Stomach (tissue), 9 donors: ENCODE results near the gene FAM219A. TPM values are rescaled to one million over a fixed set of nuclear protein-coding genes. Genes with fewer than 3 reads are reported as not detected.
A peak's percentile ranks its signal among the peaks of the same experiment; 100 is the strongest.

Experiments
- DNase-seq, 2 donors: peaks; one replicate each; pipeline versions ENCODE4 v3.0.0 to v3.0.0-alpha.2; 2013 to 2019
- H3K27ac ChIP-seq, 5 donors: fragments of 200-600 bp in 4 of 5; sonication (generic) in 4 of 5; one replicate each; pipeline ENCODE4 v1.5.1; 2013 to 2019; ENCODE audit warnings: mild to moderate bottlenecking in 1 of 5, moderate library complexity in 1 of 5
- H3K27me3 ChIP-seq, 3 donors: fragments of 200-600 bp; sonication (generic); one replicate each; pipeline ENCODE4 v1.5.1; 2017 to 2019; ENCODE audit warnings: mixed run types in 1 of 3
- H3K36me3 ChIP-seq, 4 donors: fragments of 200-600 bp; sonication (generic); 1 replicate in 3 of 4; 2 replicates in 1 of 4; pipeline ENCODE4 v1.5.1; 2016 to 2019
- H3K4me1 ChIP-seq, 4 donors: fragments of 200-600 bp; sonication (generic); one replicate each; pipeline ENCODE4 v1.5.1; 2016 to 2019
- H3K4me3 ChIP-seq, 4 donors: fragments of 200-600 bp; sonication (generic) in 3 of 4; one replicate each; pipeline ENCODE4 v1.5.1; 2016 to 2019; ENCODE audit warnings: mild to moderate bottlenecking in 1 of 4
- H3K9me3 ChIP-seq, 4 donors: fragments of 200-600 bp; sonication (generic); one replicate each; pipeline ENCODE4 v1.5.1; 2016 to 2019
- CTCF ChIP-seq, 7 experiments: fragments of 450-650 bp in 4 of 7; fragments of 200-600 bp in 3 of 7; sonication (generic) in 3 of 7; IDR thresholded peaks; one replicate each; pipeline ENCODE4 v1.5.1; 2016 to 2019; ENCODE audit warnings: antibody characterized with exemption in 7 of 7, control low read depth in 2 of 7, mild to moderate bottlenecking in 1 of 7
- EP300 ChIP-seq: sonication (generic); formaldehyde crosslinking; IDR thresholded peaks from one replicate; pipeline ENCODE4 v1.6.1; 2017; ENCODE audit warnings: antibody characterized with exemption
- POLR2A ChIP-seq, 4 donors: fragments of 450-650 bp; IDR thresholded peaks; one replicate each; pipeline ENCODE4 v1.6.1; 2016; ENCODE audit warnings: antibody characterized with exemption in 4 of 4, control low read depth in 2 of 4, mild to moderate bottlenecking in 1 of 4, moderate library complexity in 1 of 4
- POLR2AphosphoS5 ChIP-seq, 3 donors: sonication (generic); formaldehyde crosslinking; IDR thresholded peaks; one replicate each; pipeline ENCODE4 v1.6.1; 2016; ENCODE audit warnings: antibody characterized with exemption in 3 of 3
- WGBS, 5 donors: extraction: QIAGEN DNeasy Blood & Tissue Kit in 3 of 5; methylation state at CpG; one replicate each; pipeline versions ENCODE4 v1.1.5 to v1.1.7; 2013 to 2018; 5-methylcytosine and 5-hydroxymethylcytosine counted together
- intact Hi-C: fragments of 100-400 bp; cut with DNase I; formaldehyde crosslinking; loops from one replicate; pipeline ENCODE4 v1.15.1; 2023; ENCODE audit warnings: low total_unique reads
- polyA plus RNA-seq, 3 donors: library from polyadenylated mRNA; stranded (reverse); fragments of 200-250 nt; gene quantifications; one replicate each; pipeline ENCODE4 v1.2.3, GENCODE V29; 2013
- total RNA-seq, 5 donors: library from RNA; depleted of rRNA; stranded (reverse); fragments of >200 nt; gene quantifications; one replicate each; pipeline versions ENCODE4 v1.1.0 to v1.2.3, GENCODE V29; 2014 to 2016
- donor health status: healthy with polysubstance abuse.
- donor health status: Bipolar disorder and iron deficiency.
- donor health status: healthy.

Gene FAM219A
- total and polyA plus RNA-seq, 8 donors = 2.3 to 12.1 (median 6.9) TPM

- TF ChIP-seq EP300 (no peak), POLR2AphosphoS5 (IDR thresholded peaks at IDR 0.05) (no peak), CTCF (IDR thresholded peaks at IDR 0.05) (no peak), POLR2A (IDR thresholded peaks at IDR 0.05) (no peak)
- Histone ChIP-seq H3K4me1 (no peaks in the 10 kb centered on the region), H3K27ac (no peak overlapping the region), H3K4me3 (no peak overlapping the region), H3K27me3 (no peaks in the 10 kb centered on the region), H3K36me3 (no peaks in the 10 kb centered on the region), H3K9me3 (no peaks in the 10 kb centered on the region)
- intact Hi-C loops = no loop called here
- no peak for DNase-seq
- 59 to 71% (median 62%) methylated on average over 4 of the region's 4 CpGs for WGBS, 5 donors
Observed at GRCh38 chr9:34419716-34420504, 38.5 kb downstream of the FAM219A start.

- Histone ChIP-seq H3K36me3 (no peaks in the 10 kb centered on the region), H3K27ac (no peak overlapping the region), H3K9me3 (no peaks in the 10 kb centered on the region), H3K4me3 (no peak overlapping the region), H3K27me3 (no peaks in the 10 kb centered on the region), H3K4me1 (no peaks in the 10 kb centered on the region)
- intact Hi-C loops = no loop called here
- DNase-seq = no peak
- WGBS, 5 donors = 77 to 95% (median 87%) methylated on average over 3 of the region's 3 CpGs
- TF ChIP-seq POLR2A (IDR thresholded peaks at IDR 0.05) (no peak), EP300 (no peak), POLR2AphosphoS5 (IDR thresholded peaks at IDR 0.05) (no peak), CTCF (IDR thresholded peaks at IDR 0.05) (no peak)
Observed at GRCh38 chr9:34417734-34418133, 40.6 kb downstream of the FAM219A start.

GRCh38 chr9:34413231-34413852 is 45.0 kb downstream of the FAM219A start:
- DNase-seq = peak; percentile 29 to 84
- 13 to 19% (median 17%) methylated on average over 6 of the region's 6 CpGs for WGBS, 5 donors
- Histone ChIP-seq H3K4me3 (no peak overlapping the region), H3K36me3 (no peaks in the 10 kb centered on the region), H3K9me3 (no peaks in the 10 kb centered on the region), H3K27ac (no peak overlapping the region), H3K27me3 (no peaks in the 10 kb centered on the region), H3K4me1 (no peaks in the 10 kb centered on the region)
- TF ChIP-seq POLR2AphosphoS5 (IDR thresholded peaks at IDR 0.05) (no peak), EP300 (no peak), CTCF (IDR thresholded peaks at IDR 0.05) (no peak), POLR2A (IDR thresholded peaks at IDR 0.05) (no peak)
- intact Hi-C loops = no loop called here

GRCh38 chr9:34412336-34412735 is 46.0 kb downstream of the FAM219A start:
- TF ChIP-seq POLR2A (IDR thresholded peaks at IDR 0.05) (no peak), CTCF (IDR thresholded peaks at IDR 0.05) (no peak), POLR2AphosphoS5 (IDR thresholded peaks at IDR 0.05) (no peak), EP300 (no peak)
- H3K4me1 ChIP-seq = no peaks in the 10 kb centered on the region
- intact Hi-C loops = no loop called here
- no peaks in the 10 kb centered on the region for H3K36me3 ChIP-seq
- H3K27ac ChIP-seq = no peak overlapping the region
- no peak for DNase-seq
- no peaks in the 10 kb centered on the region for H3K27me3 ChIP-seq
- 48 to 100% (median 53%) methylated on average over 1 of the region's 1 CpG for whole genome bisulfite sequencing, 5 donors
- no peaks in the 10 kb centered on the region for H3K9me3 ChIP-seq
- no peak overlapping the region for H3K4me3 ChIP-seq
